Right atrium auricular region (tissue), 2 donors: ENCODE data around the gene CDKAL1. TPM values are rescaled to one million over a fixed set of nuclear protein-coding genes. Genes with fewer than 3 reads are reported as not detected.

Experiments
- DNase-seq: peaks from one replicate; pipeline ENCODE4 v3.0.0-alpha.2; 2019; ENCODE audit warnings: low spot score
- H3K27ac ChIP-seq, 2 donors: fragments of 200-600 bp; sonication (generic); 1 replicate in 1 of 2; 2 replicates in 1 of 2; pipeline ENCODE4 v1.5.1; 2016 to 2019
- H3K27me3 ChIP-seq, 2 donors: fragments of 200-600 bp; sonication (generic); one replicate each; pipeline versions ENCODE4 v1.5.1 to v1.6.0; 2017 to 2019
- H3K36me3 ChIP-seq: fragments of 200-600 bp; sonication (generic); one replicate; pipeline ENCODE4 v1.5.1; 2016
- H3K4me1 ChIP-seq, 2 donors: fragments of 200-600 bp; sonication (generic); one replicate each; pipeline versions ENCODE4 v1.5.1 to v1.6.0; 2017 to 2019
- H3K4me3 ChIP-seq, 2 donors: fragments of 200-600 bp; sonication (generic); 1 replicate in 1 of 2; 2 replicates in 1 of 2; pipeline ENCODE4 v1.5.1; 2017 to 2019; ENCODE audit warnings: mild to moderate bottlenecking in 1 of 2, moderate library complexity in 1 of 2
- H3K9me3 ChIP-seq, 2 donors: fragments of 200-600 bp; sonication (generic); one replicate each; pipeline ENCODE4 v1.5.1; 2019
- total RNA-seq, 2 donors: library from RNA; depleted of rRNA; stranded (reverse); fragments of >200 nt; gene quantifications; one replicate each; pipeline ENCODE4 v1.1.0, GENCODE V29; 2016
- TF ChIP-seq, protein P1 (sequence below), 2 donors: fragments of 200-600 bp; sonication (generic); IDR thresholded peaks; one replicate each; pipeline ENCODE4 v1.5.1; 2019; ENCODE audit warnings: antibody characterized with exemption in 2 of 2

The CDKAL1 gene
- total RNA-seq, 2 donors from 2014 or later, result 8.8 to 10.5 TPM

DNA sequence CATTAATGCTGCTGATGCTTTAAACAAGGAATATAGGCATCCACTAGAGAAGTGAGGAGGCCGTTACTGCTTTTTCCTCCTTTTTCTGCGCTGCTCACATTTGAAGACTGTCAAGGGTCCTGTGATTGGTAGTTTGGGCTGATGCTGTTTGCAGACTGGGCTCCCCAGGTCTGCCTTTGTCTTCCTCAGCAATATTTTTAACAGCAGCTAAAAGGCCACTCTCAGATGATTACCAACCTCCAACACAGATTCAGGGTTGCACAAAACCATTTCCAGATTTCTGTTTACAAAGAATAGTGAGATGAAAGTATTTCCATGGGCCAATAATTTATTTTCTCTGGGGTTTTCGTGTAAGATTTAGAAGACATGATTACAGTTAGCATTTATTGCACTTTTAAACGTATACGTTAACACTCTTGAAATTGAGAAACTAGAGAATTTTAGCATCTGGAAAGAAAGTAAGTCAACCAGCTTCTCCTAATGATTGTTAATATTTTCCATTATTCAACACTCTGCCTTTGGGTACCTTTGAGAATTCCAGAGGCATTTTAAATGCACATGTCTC, 584.0 kb downstream of the CDKAL1 start:
- no peak overlapping the region for H3K27ac ChIP-seq
- TF ChIP-seq, protein P1, sequence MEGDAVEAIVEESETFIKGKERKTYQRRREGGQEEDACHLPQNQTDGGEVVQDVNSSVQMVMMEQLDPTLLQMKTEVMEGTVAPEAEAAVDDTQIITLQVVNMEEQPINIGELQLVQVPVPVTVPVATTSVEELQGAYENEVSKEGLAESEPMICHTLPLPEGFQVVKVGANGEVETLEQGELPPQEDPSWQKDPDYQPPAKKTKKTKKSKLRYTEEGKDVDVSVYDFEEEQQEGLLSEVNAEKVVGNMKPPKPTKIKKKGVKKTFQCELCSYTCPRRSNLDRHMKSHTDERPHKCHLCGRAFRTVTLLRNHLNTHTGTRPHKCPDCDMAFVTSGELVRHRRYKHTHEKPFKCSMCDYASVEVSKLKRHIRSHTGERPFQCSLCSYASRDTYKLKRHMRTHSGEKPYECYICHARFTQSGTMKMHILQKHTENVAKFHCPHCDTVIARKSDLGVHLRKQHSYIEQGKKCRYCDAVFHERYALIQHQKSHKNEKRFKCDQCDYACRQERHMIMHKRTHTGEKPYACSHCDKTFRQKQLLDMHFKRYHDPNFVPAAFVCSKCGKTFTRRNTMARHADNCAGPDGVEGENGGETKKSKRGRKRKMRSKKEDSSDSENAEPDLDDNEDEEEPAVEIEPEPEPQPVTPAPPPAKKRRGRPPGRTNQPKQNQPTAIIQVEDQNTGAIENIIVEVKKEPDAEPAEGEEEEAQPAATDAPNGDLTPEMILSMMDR (IDR thresholded peaks at IDR 0.05), result no peak
- no peak overlapping the region for H3K4me3 ChIP-seq
- no peaks in the 10 kb centered on the region for H3K36me3 ChIP-seq
- H3K9me3 ChIP-seq, result no peaks in the 10 kb centered on the region
- H3K27me3 ChIP-seq, result no peaks in the 10 kb centered on the region
- H3K4me1 ChIP-seq, result peaks cover 0 to 9% of the 10 kb centered on the region in 2 donors
- DNase-seq, result no peak

DNA sequence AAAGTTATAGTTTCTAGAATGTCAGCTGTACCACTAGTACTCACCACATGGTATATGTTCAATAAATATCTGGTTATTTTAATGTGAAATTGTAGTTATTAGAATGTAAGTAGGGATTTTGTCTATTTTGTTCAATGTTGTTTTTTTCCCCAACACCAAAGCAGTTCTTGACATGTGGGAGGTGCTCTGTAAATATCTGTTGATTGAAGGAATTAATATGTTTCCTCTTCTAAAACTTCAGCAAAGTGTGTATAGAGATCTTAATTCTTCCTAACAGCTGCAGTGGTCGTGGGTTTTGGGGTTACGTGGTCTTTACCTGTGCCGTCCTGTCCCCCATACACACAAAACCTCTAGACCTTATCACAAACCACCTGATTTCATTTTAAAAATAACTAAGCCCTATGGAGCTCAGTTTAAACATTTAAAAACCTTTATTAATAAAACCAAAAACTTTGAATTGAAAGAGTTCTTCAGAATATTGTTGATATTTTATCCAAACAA, 587.4 kb downstream of the CDKAL1 start:
- Histone ChIP-seq H3K27ac (no peak overlapping the region), H3K4me1 (no peaks in the 10 kb centered on the region), H3K36me3 (no peaks in the 10 kb centered on the region), H3K27me3 (no peaks in the 10 kb centered on the region), H3K4me3 (no peak overlapping the region), H3K9me3 (no peaks in the 10 kb centered on the region)
- DNase-seq, result no peak
- TF ChIP-seq, protein P1 (IDR thresholded peaks at IDR 0.05), result no peak

DNA sequence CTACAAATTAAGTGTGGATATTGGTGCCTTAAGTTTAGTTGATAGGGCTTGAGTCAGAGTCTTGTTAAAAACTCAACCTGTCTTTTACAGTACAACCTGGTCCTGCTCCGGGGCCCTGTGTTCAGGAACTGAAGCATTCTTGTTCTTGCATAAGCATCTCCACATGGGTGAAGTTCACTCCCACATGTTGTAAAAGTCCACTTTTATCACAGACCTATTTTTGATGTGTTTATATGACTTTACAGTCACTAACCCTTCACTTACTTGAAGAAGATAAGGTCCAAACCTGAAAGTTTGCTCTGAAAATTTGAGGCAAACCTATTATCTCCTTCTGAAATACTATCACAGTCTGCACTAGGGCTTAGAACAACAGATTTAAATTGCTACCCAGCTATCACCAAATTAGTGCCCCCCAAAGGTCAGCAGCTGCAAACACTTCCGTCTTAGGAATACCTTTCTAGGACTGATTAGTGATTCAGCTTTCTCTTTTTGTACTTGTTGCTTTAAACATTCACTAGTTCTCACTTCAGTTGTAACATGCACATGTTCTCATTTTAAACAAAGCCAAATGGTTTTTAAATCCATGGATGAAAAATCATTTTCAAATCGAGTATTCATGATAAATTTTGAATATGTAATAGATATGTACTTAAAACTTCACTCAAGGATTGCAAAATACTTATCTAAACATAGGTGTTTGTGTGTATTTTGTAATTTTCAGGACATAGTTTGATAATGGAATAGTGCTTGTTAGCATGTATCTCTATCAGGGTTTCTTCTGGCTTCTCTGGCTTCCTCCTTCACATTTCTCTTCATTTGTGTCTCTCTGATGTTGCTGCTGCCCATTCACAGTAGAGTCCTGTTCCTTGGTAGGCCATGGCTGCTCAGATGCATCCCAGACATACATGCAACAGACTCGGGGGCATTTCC, 589.5 kb downstream of the CDKAL1 start:
- DNase-seq, result no peak
- no peaks in the 10 kb centered on the region for H3K36me3 ChIP-seq
- TF ChIP-seq, protein P1 (IDR thresholded peaks at IDR 0.05), result no peak
- no peak overlapping the region for H3K27ac ChIP-seq
- no peak overlapping the region for H3K4me3 ChIP-seq
- H3K27me3 ChIP-seq, result no peaks in the 10 kb centered on the region
- no peaks in the 10 kb centered on the region for H3K4me1 ChIP-seq
- H3K9me3 ChIP-seq, result no peaks in the 10 kb centered on the region

DNA sequence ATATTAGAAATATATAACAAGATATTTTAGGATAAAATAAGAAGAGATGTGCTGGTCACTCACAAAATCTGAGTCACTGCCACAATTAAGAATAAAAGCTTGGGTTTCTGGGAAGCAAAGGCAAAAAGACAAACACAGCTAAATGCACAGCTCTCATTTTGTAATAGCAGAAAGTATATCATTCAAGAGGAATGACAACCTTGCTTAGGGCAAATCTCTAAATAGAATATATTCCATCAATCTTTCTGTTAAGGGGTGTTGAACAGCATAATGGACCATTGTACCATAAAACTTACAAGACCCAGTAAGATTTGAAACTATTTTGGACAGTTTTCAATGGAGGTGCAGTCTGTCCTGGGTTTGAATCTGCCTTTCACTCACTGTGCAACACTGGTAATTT, 594.3 kb downstream of the CDKAL1 start:
- no peaks in the 10 kb centered on the region for H3K9me3 ChIP-seq
- no peak overlapping the region for H3K4me3 ChIP-seq
- no peaks in the 10 kb centered on the region for H3K27me3 ChIP-seq
- peaks cover 0 to 13% of the 10 kb centered on the region in 2 donors for H3K4me1 ChIP-seq
- TF ChIP-seq, protein P1 (IDR thresholded peaks at IDR 0.05), result no peak
- DNase-seq, result no peak
- H3K36me3 ChIP-seq, result no peaks in the 10 kb centered on the region
- H3K27ac ChIP-seq, result no peak overlapping the region

DNA sequence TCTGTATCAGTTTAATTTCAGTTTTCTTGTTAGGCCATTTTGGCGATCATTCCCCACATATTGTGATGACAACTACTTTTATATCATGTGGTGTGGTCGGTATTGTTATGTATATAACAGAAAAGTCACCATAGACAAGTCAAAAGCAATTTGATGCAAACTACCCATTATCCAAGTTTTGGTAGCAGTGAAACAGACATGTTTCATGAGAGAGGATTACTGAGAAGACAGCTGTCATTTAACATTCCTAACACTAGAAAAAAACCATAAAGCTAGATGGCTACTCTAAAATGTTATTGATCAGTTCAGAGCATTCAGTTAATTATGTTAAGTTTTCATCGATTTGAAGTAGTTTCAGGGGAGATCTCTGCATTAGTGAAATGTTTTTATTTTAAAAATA, 597.1 kb downstream of the CDKAL1 start:
- H3K9me3 ChIP-seq, result no peaks in the 10 kb centered on the region
- TF ChIP-seq, protein P1 (IDR thresholded peaks at IDR 0.05), result no peak

More for the DNA sequence above, 597.1 kb downstream of the CDKAL1 start:
- Histone ChIP-seq H3K4me3 (no peak overlapping the region), H3K27me3 (no peaks in the 10 kb centered on the region), H3K27ac (no peak overlapping the region), H3K36me3 (no peaks in the 10 kb centered on the region), H3K4me1 (peaks cover 0 to 21% of the 10 kb centered on the region in 2 donors)
- DNase-seq, result no peak
